Measurements from ENCODE around the gene CHST11.

CHST11 gene

GRCh38 chr12:104478396-104479122 is 21.8 kb downstream of the CHST11 start (continued):
- TF ChIP-seq ZNF26 (tag by site-specific recombination; IDR thresholded peaks at IDR 0.05) (no peak), GFI1B (tag by site-specific recombination; IDR thresholded peaks at IDR 0.05) (no peak), ZNF37A (tag by site-specific recombination; IDR thresholded peaks at IDR 0.05) (no peak), ZNF621 (tag by site-specific recombination; IDR thresholded peaks at IDR 0.05) (no peak), ZNF2 (tag by site-specific recombination; IDR thresholded peaks at IDR 0.05) (no peak), ZNF521 (tag by site-specific recombination; IDR thresholded peaks at IDR 0.05) (no peak)

DNA sequence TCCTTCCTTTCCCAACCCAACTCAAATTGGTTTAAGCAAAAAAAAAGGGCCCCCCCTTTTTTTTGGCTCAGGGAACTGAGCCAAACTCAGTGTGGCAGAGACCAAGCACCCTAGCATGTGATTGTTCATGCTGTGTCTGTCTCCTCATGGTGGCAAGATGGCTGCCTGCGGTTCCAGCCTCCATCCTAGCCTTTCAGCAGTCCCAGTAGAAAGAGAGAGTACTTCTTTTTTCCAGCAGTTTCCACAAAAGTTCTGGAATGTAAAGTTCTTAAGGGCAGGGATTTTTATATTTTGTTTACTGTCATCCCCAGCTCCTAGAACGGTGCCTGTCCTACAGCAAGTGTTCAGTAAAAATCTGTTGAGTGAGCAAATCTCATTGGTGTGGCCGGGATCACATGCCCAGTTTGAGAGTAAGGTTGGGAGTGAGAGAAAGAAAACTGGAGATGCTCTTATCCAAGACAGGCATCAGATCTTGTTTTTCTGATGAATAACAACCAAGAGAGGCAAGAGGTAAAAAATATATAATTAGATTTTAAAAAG is 22.4 kb downstream of the CHST11 start:
- Histone ChIP-seq H3K9me3 (ENCODE audit: control insufficient read depth, insufficient read depth, low read depth, low read length) (no peaks in the 10 kb centered on the region), H3K4me3 (ENCODE audit: low read depth, low read length) (no peak overlapping the region), H3K4me1 (ENCODE audit: control insufficient read depth, insufficient read depth, low read length) (no peaks in the 10 kb centered on the region), H3K36me3 (ENCODE audit: control insufficient read depth in 2 of 2, insufficient read depth in 1 of 2, low read length in 2 of 2) (no peaks in the 10 kb centered on the region), H3K27ac (ENCODE audit: extremely low read depth, low read depth, low read length) (no peak overlapping the region)
- TF ChIP-seq ZSCAN23 (tag by site-specific recombination; IDR thresholded peaks at IDR 0.05) (no peak), ZNF677 (tag by site-specific recombination; IDR thresholded peaks at IDR 0.05) (no peak), ZBTB26 (tag by site-specific recombination; optimal IDR thresholded peaks at IDR 0.05) (no peak), ZNF138 (tag by site-specific recombination; IDR thresholded peaks at IDR 0.05; ENCODE audit: borderline replicate concordance) (no peak), ZNF514 (tag by site-specific recombination; IDR thresholded peaks at IDR 0.05) (no peak), ZNF600 (tag by site-specific recombination; IDR thresholded peaks at IDR 0.05) (no peak), ZNF76 (tag by site-specific recombination; IDR thresholded peaks at IDR 0.05; ENCODE audit: borderline replicate concordance, low read depth) (no peak), ZNF391 (tag by site-specific recombination; IDR thresholded peaks at IDR 0.05; ENCODE audit: borderline replicate concordance, low read depth) (no peak), ZNF148 (tag by site-specific recombination; IDR thresholded peaks at IDR 0.05; ENCODE audit: borderline replicate concordance) (no peak)
- TF ChIP-seq, protein P1, sequence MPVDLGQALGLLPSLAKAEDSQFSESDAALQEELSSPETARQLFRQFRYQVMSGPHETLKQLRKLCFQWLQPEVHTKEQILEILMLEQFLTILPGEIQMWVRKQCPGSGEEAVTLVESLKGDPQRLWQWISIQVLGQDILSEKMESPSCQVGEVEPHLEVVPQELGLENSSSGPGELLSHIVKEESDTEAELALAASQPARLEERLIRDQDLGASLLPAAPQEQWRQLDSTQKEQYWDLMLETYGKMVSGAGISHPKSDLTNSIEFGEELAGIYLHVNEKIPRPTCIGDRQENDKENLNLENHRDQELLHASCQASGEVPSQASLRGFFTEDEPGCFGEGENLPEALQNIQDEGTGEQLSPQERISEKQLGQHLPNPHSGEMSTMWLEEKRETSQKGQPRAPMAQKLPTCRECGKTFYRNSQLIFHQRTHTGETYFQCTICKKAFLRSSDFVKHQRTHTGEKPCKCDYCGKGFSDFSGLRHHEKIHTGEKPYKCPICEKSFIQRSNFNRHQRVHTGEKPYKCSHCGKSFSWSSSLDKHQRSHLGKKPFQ (tag by site-specific recombination; IDR thresholded peaks at IDR 0.05) = no peak
- POLR2A ChIA-PET = no interaction called here
- CTCF ChIA-PET = interaction anchor here (0.7 kb wide), 1 partner anchor 614 kb away, joined by 3 read pairs; no protein-coding TSS in a partner anchor

GRCh38 chr12:104480012-104480411 is 23.3 kb downstream of the CHST11 start:
- H3K27ac ChIP-seq (ENCODE audit: extremely low read depth, low read depth, low read length) = no peak overlapping the region
- CTCF ChIA-PET = no interaction called here
- POLR2A ChIA-PET = no interaction called here
- no peak overlapping the region for H3K4me3 ChIP-seq (ENCODE audit: low read depth, low read length)
- H3K36me3 ChIP-seq (ENCODE audit: control insufficient read depth in 2 of 2, insufficient read depth in 1 of 2, low read length in 2 of 2) = no peaks in the 10 kb centered on the region
- no peaks in the 10 kb centered on the region for H3K9me3 ChIP-seq (ENCODE audit: control insufficient read depth, insufficient read depth, low read depth, low read length)
- H3K4me1 ChIP-seq (ENCODE audit: control insufficient read depth, insufficient read depth, low read length) = no peaks in the 10 kb centered on the region
- TF ChIP-seq, protein P2, sequence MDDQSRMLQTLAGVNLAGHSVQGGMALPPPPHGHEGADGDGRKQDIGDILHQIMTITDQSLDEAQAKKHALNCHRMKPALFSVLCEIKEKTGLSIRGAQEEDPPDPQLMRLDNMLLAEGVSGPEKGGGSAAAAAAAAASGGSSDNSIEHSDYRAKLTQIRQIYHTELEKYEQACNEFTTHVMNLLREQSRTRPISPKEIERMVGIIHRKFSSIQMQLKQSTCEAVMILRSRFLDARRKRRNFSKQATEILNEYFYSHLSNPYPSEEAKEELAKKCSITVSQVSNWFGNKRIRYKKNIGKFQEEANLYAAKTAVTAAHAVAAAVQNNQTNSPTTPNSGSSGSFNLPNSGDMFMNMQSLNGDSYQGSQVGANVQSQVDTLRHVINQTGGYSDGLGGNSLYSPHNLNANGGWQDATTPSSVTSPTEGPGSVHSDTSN (CRISPR knock-in tag; IDR thresholded peaks at IDR 0.05) = no peak
- TF ChIP-seq, protein P3, sequence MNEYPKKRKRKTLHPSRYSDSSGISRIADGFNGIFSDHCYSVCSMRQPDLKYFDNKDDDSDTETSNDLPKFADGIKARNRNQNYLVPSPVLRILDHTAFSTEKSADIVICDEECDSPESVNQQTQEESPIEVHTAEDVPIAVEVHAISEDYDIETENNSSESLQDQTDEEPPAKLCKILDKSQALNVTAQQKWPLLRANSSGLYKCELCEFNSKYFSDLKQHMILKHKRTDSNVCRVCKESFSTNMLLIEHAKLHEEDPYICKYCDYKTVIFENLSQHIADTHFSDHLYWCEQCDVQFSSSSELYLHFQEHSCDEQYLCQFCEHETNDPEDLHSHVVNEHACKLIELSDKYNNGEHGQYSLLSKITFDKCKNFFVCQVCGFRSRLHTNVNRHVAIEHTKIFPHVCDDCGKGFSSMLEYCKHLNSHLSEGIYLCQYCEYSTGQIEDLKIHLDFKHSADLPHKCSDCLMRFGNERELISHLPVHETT (tag by site-specific recombination; IDR thresholded peaks at IDR 0.05) = no peak
- no peak for TF ChIP-seq ZBTB8A (tag by site-specific recombination; IDR thresholded peaks at IDR 0.05)
- no peak for TF ChIP-seq ZNF2 (tag by site-specific recombination; IDR thresholded peaks at IDR 0.05)

Measured in HEK293 (cell line).